ENCODE results near the gene EEIG2. TPM values are rescaled to one million over a fixed set of nuclear protein-coding genes. Genes with fewer than 3 reads are reported as not detected.

Gene EEIG2
- total and polyA plus RNA-seq, 9 of the 15 experiments (the other 6 are each of a cell fraction or from before 2014, with no cell fraction given) = 6.1 to 26.9 (median 15.2) TPM

GRCh38 chr1:108521990-108522393 lies 37.9 kb upstream of the EEIG2 start (continued):
- TF ChIP-seq HNRNPH1 (optimal IDR thresholded peaks at IDR 0.05; ENCODE audit: low read depth, low read length) = no peak
- TF ChIP-seq NFXL1 (CRISPR knock-in tag; IDR thresholded peaks at IDR 0.05) = no peak
- TF ChIP-seq ETV6 (IDR thresholded peaks at IDR 0.05; ENCODE audit: borderline replicate concordance in 1 of 2, low read depth in 2 of 2, low read length in 1 of 2) = no peak
- TF ChIP-seq ETV6 (CRISPR knock-in tag; IDR thresholded peaks at IDR 0.05; ENCODE audit: borderline replicate concordance) = no peak
- no peak for TF ChIP-seq NFE2L1 (tag; IDR thresholded peaks at IDR 0.05; ENCODE audit: borderline replicate concordance, low read depth)
- TF ChIP-seq SETDB1 (IDR thresholded peaks at IDR 0.05; ENCODE audit: low read length) = no peak
- peak; percentile 89 for TF ChIP-seq SMARCA4 (IDR thresholded peaks at IDR 0.05)
- TF ChIP-seq ZBTB49 (CRISPR knock-in tag; IDR thresholded peaks at IDR 0.05; ENCODE audit: borderline replicate concordance) = no peak
- no peak for TF ChIP-seq CAMTA2 (CRISPR knock-in tag; conservative IDR thresholded peaks at IDR 0.05)
- TF ChIP-seq ZNF311 (CRISPR knock-in tag; IDR thresholded peaks at IDR 0.05) = no peak
- no peak for TF ChIP-seq NCOA6 (IDR thresholded peaks at IDR 0.05)
- no peak for TF ChIP-seq EZH2 (IDR thresholded peaks at IDR 0.05; ENCODE audit: borderline replicate concordance, low read depth, low read length)
- TF ChIP-seq CCAR2 (IDR thresholded peaks at IDR 0.05; ENCODE audit: low read depth, low read length) = no peak
- no peak for TF ChIP-seq RFX5 (IDR thresholded peaks at IDR 0.05; ENCODE audit: low read depth, low read length)
- TF ChIP-seq FOXJ3 (CRISPR knock-in tag; IDR thresholded peaks at IDR 0.05) = no peak
- peak; percentile 80; the same call in 1 of the 2 replicates for TF ChIP-seq SMARCC2 (IDR thresholded peaks at IDR 0.05; ENCODE audit: low read depth)
- peak; percentile 94 to 97 for TF ChIP-seq TRIM24 (IDR thresholded peaks at IDR 0.05)
- no peak for TF ChIP-seq OTX1 (CRISPR knock-in tag; IDR thresholded peaks at IDR 0.05)
- TF ChIP-seq TCF7L2 (IDR thresholded peaks at IDR 0.05; ENCODE audit: low read depth, low read length) = no peak
- TF ChIP-seq JUN (IDR thresholded peaks at IDR 0.05; ENCODE audit: borderline replicate concordance, low read depth, low read length) = peak; percentile 38; the same call in 1 of the 2 replicates
- TF ChIP-seq JUN (CRISPR knock-in tag; IDR thresholded peaks at IDR 0.05; ENCODE audit: borderline replicate concordance) = no peak
- TF ChIP-seq, protein P1, sequence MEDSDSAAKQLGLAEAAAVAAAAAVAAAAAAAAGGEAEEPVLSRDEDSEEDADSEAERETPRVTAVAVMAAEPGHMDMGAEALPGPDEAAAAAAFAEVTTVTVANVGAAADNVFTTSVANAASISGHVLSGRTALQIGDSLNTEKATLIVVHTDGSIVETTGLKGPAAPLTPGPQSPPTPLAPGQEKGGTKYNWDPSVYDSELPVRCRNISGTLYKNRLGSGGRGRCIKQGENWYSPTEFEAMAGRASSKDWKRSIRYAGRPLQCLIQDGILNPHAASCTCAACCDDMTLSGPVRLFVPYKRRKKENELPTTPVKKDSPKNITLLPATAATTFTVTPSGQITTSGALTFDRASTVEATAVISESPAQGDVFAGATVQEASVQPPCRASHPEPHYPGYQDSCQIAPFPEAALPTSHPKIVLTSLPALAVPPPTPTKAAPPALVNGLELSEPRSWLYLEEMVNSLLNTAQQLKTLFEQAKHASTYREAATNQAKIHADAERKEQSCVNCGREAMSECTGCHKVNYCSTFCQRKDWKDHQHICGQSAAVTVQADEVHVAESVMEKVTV (CRISPR knock-in tag; IDR thresholded peaks at IDR 0.05) = 0 out of 2 replicates have a peak, but pooled peaks have one; percentile 13
- TF ChIP-seq HEY1 (CRISPR knock-in tag; IDR thresholded peaks at IDR 0.05; ENCODE audit: borderline replicate concordance) = no peak
- 0 out of 2 replicates have a peak, but pooled peaks have one; percentile 34 for TF ChIP-seq MTA3 (IDR thresholded peaks at IDR 0.05; ENCODE audit: borderline replicate concordance)
- no peak for TF ChIP-seq BACH1 (tag; IDR thresholded peaks at IDR 0.05)
- TF ChIP-seq TEAD2 (tag; IDR thresholded peaks at IDR 0.05) = no peak
- TF ChIP-seq ZNF644 (tag; IDR thresholded peaks at IDR 0.05; ENCODE audit: low read depth) = no peak
- peak; percentile 78; the same call in 1 of the 2 replicates for TF ChIP-seq LEF1 (IDR thresholded peaks at IDR 0.05)
- no peak for TF ChIP-seq ZNF584 (CRISPR knock-in tag; IDR thresholded peaks at IDR 0.05; ENCODE audit: low read depth)
- TF ChIP-seq ZNF431 (CRISPR knock-in tag; IDR thresholded peaks at IDR 0.05) = no peak

Measured in K562 (cell line).